Measurements from ENCODE around the gene QSOX1. TPM values are rescaled to one million over a fixed set of nuclear protein-coding genes. Genes with fewer than 3 reads are reported as not detected.

Gene QSOX1
- total RNA-seq, 1 experiment from 2014 or later: 135 TPM

DNA sequence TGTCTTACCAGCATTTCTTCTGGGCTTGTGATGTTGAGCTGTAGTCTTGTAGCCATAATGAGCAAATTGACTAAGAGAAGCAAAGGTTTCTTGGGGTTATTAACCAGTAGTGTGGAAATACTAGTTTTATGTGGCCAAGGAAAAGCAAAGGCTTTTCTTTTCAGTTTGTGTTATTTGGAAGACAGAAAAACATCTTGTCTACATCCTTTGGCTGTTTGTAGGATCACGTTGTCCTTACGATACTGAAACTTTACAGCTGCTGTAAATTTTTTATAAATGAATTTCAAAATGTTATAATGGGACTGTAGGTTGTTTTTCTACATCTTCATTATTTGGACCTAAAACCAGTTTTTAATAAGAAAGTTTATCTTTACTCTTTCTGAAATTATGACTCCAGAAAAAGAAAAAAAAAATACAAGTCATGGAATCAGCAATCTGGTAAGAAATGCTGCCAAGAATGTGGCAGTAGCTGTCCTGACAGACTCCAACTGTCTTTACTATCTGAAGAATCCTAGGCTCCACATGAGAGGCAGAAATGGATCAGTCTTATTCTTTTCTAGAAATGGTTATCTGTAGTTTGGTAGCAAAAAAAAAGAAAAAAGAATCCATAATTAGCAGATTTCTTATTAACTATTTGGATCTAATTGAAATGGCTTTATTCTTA, 41.6 kb upstream of the QSOX1 start:
- DNase-seq (ENCODE audit: low spot score) (no peak), ATAC-seq (no peak)
- TF ChIP-seq GTF2I (CRISPR knock-in tag; conservative IDR thresholded peaks at IDR 0.05): no peak
- no peak for TF ChIP-seq FOXK1 (CRISPR knock-in tag; IDR thresholded peaks at IDR 0.05)
- TF ChIP-seq ZMAT4 (CRISPR knock-in tag; IDR thresholded peaks at IDR 0.05): no peak
- no peak for TF ChIP-seq MXD4 (CRISPR knock-in tag; IDR thresholded peaks at IDR 0.05; ENCODE audit: borderline replicate concordance)
- no peak for TF ChIP-seq HMGA2 (CRISPR knock-in tag; IDR thresholded peaks at IDR 0.05)
- no peak for TF ChIP-seq ZNF423 (CRISPR knock-in tag; IDR thresholded peaks at IDR 0.05)
- no peak for TF ChIP-seq NFATC4 (CRISPR knock-in tag; IDR thresholded peaks at IDR 0.05)
- no peak for TF ChIP-seq ZNF532 (CRISPR knock-in tag; IDR thresholded peaks at IDR 0.05; ENCODE audit: borderline replicate concordance)

DNA sequence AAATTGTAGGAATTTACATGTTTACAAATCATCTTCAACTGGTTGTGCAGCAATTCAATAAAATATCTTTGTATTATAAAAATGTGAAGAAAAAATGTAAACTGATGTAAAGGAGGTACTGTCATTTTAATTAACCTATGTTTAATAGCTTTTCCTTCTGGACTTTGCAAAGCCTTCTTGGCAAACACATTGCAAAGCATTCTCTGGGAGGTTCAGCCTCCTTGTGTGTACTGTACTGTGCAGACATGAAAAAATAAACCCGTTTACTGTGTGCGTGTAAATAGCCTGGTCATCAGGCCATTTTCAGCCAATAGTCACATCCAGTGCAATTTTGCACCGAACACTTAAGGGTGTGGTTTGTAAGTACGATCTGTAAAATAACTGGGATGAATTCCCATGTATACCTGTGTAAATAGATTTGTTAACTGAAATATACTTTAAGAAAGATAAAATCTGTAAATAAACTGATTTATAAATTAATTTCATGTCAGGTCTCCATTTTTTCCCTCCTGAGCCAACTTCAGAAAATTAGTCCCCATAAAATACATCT, 40.2 kb upstream of the QSOX1 start:
- peaks cover 21% of the 10 kb centered on the region for H3K36me3 Mint-ChIP-seq
- H3K9me3 Mint-ChIP-seq: no peaks in the 10 kb centered on the region
- CTCF ChIA-PET: no interaction called here
- ATAC-seq (no peak), DNase-seq (ENCODE audit: low spot score) (no peak)
- POLR2A ChIA-PET: no interaction called here
- H3K27me3 Mint-ChIP-seq (ENCODE audit: low read depth): no peaks in the 10 kb centered on the region
- no peak overlapping the region for H3K4me3 Mint-ChIP-seq
- H3K27ac Mint-ChIP-seq: no peak overlapping the region
- no peaks in the 10 kb centered on the region for H3K4me1 Mint-ChIP-seq
- TF ChIP-seq PRDM15 (CRISPR knock-in tag; IDR thresholded peaks at IDR 0.05) (no peak), ZNF317 (CRISPR knock-in tag; IDR thresholded peaks at IDR 0.05; ENCODE audit: borderline replicate concordance, low read depth) (no peak), ZNF138 (CRISPR knock-in tag; conservative IDR thresholded peaks at IDR 0.05) (no peak), JAZF1 (CRISPR knock-in tag; IDR thresholded peaks at IDR 0.05) (no peak), ZNF281 (CRISPR knock-in tag; IDR thresholded peaks at IDR 0.05) (no peak), RORB (CRISPR knock-in tag; IDR thresholded peaks at IDR 0.05) (no peak), ZBTB21 (CRISPR knock-in tag; IDR thresholded peaks at IDR 0.05; ENCODE audit: borderline replicate concordance) (no peak), ZNF416 (CRISPR knock-in tag; IDR thresholded peaks at IDR 0.05) (no peak), NFYB (CRISPR knock-in tag; conservative IDR thresholded peaks at IDR 0.05; ENCODE audit: low read depth) (no peak)
- TF ChIP-seq, protein P1, sequence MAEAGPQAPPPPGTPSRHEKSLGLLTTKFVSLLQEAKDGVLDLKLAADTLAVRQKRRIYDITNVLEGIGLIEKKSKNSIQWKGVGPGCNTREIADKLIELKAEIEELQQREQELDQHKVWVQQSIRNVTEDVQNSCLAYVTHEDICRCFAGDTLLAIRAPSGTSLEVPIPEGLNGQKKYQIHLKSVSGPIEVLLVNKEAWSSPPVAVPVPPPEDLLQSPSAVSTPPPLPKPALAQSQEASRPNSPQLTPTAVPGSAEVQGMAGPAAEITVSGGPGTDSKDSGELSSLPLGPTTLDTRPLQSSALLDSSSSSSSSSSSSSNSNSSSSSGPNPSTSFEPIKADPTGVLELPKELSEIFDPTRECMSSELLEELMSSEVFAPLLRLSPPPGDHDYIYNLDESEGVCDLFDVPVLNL (CRISPR knock-in tag; IDR thresholded peaks at IDR 0.05; ENCODE audit: borderline replicate concordance, low read depth): no peak
- TF ChIP-seq, protein P2, sequence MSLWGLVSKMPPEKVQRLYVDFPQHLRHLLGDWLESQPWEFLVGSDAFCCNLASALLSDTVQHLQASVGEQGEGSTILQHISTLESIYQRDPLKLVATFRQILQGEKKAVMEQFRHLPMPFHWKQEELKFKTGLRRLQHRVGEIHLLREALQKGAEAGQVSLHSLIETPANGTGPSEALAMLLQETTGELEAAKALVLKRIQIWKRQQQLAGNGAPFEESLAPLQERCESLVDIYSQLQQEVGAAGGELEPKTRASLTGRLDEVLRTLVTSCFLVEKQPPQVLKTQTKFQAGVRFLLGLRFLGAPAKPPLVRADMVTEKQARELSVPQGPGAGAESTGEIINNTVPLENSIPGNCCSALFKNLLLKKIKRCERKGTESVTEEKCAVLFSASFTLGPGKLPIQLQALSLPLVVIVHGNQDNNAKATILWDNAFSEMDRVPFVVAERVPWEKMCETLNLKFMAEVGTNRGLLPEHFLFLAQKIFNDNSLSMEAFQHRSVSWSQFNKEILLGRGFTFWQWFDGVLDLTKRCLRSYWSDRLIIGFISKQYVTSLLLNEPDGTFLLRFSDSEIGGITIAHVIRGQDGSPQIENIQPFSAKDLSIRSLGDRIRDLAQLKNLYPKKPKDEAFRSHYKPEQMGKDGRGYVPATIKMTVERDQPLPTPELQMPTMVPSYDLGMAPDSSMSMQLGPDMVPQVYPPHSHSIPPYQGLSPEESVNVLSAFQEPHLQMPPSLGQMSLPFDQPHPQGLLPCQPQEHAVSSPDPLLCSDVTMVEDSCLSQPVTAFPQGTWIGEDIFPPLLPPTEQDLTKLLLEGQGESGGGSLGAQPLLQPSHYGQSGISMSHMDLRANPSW (CRISPR knock-in tag; conservative IDR thresholded peaks at IDR 0.05; ENCODE audit: low read depth): no peak

More for the DNA sequence above, 41.6 kb upstream of the QSOX1 start:
- H3K4me1 Mint-ChIP-seq: no peaks in the 10 kb centered on the region
- no peaks in the 10 kb centered on the region for H3K27me3 Mint-ChIP-seq (ENCODE audit: low read depth)
- H3K9me3 Mint-ChIP-seq: no peaks in the 10 kb centered on the region
- POLR2A ChIA-PET: interaction anchor here (0.6 to 0.8 kb wide), 2 partner anchors 21 to 1360 kb away, joined by 3 to 4 read pairs; no protein-coding TSS in a partner anchor
- H3K36me3 Mint-ChIP-seq: peaks cover 21% of the 10 kb centered on the region
- CTCF ChIA-PET: interaction anchor here (1.2 to 1.3 kb wide), 2 partner anchors 66 to 298 kb away, joined by 3 to 5 read pairs; no protein-coding TSS in a partner anchor
- H3K27ac Mint-ChIP-seq: no peak overlapping the region
- no peak overlapping the region for H3K4me3 Mint-ChIP-seq

All from WTC11 (cell line).